ENCODE results near the gene RAD17.
A peak's percentile ranks its signal among the peaks of the same experiment; 100 is the strongest.
"Not testable (repeated sequence)": the region's sequence is repeated elsewhere in the genome, so short reads cannot be mapped to it uniquely, and the experiment has no call there.

The RAD17 gene

GRCh38 chr5:69369340-69370121, at the start of gene RAD17, which contains the start of the genes AK6 and TAF9:
RAD17 (plus strand) TSS chr5:69369818; CDS start chr5:69372209, 2,391 bp downstream.
AK6 (minus strand) TSS chr5:69369520; CDS start chr5:69369490, 30 bp downstream.
TAF9 (minus strand) TSS chr5:69369520; CDS start chr5:69365737, 3,783 bp downstream.
- DNase-seq, result peak; percentile 87 to 88

GRCh38 chr5:69326365-69326764, 43.3 kb upstream of the RAD17 start:
- no peak for DNase-seq

GRCh38 chr5:69329905-69330489, 39.6 kb upstream of the RAD17 start:
- DNase-seq, result no peak

GRCh38 chr5:69331528-69332445, 37.8 kb upstream of the RAD17 start:
- no peak for DNase-seq

GRCh38 chr5:69333668-69334315, 35.8 kb upstream of the RAD17 start:
- DNase-seq, result not testable (repeated sequence)

- peak; percentile 67 to 68 for DNase-seq
Observed at GRCh38 chr5:69334793-69335268, 34.8 kb upstream of the RAD17 start.

GRCh38 chr5:69335341-69335935, 34.2 kb upstream of the RAD17 start:
- no peak for DNase-seq

GRCh38 chr5:69341520-69342161, 28.0 kb upstream of the RAD17 start:
- DNase-seq, result no peak

- no peak for DNase-seq
Observed at GRCh38 chr5:69343083-69343482, 26.5 kb upstream of the RAD17 start.

- DNase-seq, result no peak
Observed at GRCh38 chr5:69350664-69351063, 19.0 kb upstream of the RAD17 start.

GRCh38 chr5:69359699-69360098, 9.9 kb upstream of the RAD17 start:
- no peak for DNase-seq

GRCh38 chr5:69360442-69360841, 9.2 kb upstream of the RAD17 start:
- no peak for DNase-seq

GRCh38 chr5:69364414-69364813, 5.2 kb upstream of the RAD17 start:
- no peak for DNase-seq

- DNase-seq, result no peak
Observed at GRCh38 chr5:69364850-69365249, 4.8 kb upstream of the RAD17 start.

GRCh38 chr5:69367697-69368279, 1.8 kb upstream of the RAD17 start:
- DNase-seq, result no peak

GRCh38 chr5:69368458-69369339, 919 bp upstream of the RAD17 start:
- DNase-seq, result peak in 1 of 2 experiments; percentile 42

- DNase-seq, result not testable (repeated sequence)
Observed at GRCh38 chr5:69370335-69370734, 717 bp downstream of the RAD17 start.

GRCh38 chr5:69372394-69372793, 2.8 kb downstream of the RAD17 start:
- DNase-seq, result no peak

GRCh38 chr5:69374911-69375446, 5.4 kb downstream of the RAD17 start:
- DNase-seq, result no peak

- DNase-seq, result no peak
Observed at GRCh38 chr5:69378376-69378775, 8.8 kb downstream of the RAD17 start.

All from stimulated activated CD4-positive, alpha-beta T cell treated with anti-CD3 and anti-CD28 coated beads, Interleukin-4, amount 100 ng/mL, for 4 hours (primary cell).